Dedifferentiated amniotic fluid mesenchymal stem cell (primary cell): Measurements from ENCODE around the gene GEMIN4.
"Not testable (repeated sequence)": the region's sequence is repeated elsewhere in the genome, so short reads cannot be mapped to it uniquely, and the experiment has no call there.

Experiments
- DNase-seq: peaks from one replicate; pipeline ENCODE4 v3.0.0-alpha.2; 2016; ENCODE audit errors: extremely low spot score

The GEMIN4 gene

DNA sequence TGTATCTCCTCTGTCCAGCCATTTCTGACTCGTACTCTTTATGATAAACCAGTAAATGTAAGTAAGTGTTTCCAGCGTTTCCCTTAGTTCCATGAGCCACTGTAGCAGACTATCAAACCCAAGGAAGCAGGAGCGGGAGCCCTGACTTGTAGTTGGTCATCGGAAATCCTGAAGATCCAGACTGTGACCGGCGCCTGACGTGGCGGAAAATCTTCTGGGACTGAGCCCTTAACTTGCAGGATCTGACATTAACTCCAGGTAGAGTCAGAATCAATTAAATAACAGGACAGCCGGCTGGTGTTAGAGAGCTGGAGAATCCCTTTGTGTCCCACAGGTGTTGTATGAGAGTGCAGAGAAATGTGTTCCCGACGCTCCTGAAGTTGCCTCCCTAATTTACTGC, 26.0 kb upstream of the GEMIN4 start:
- DNase-seq = no peak

DNA sequence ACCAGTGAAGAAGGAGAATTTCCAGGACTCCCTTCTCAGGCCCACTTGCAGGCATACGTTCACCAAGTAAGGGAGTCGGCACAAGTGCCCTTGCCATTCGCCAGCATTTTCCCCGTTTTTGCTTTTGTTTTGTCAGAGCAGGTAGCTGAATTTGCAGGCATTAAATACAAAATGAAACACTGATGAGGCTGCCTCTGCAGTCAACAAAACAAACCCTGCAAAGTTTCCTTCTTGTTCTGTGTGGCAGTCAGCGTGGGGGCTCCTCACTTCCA, 22.2 kb upstream of the GEMIN4 start:
- no peak for DNase-seq

- DNase-seq = no peak
These were observed 21.6 kb upstream of the GEMIN4 start for GRCh38 chr17:773467-774312.

DNA sequence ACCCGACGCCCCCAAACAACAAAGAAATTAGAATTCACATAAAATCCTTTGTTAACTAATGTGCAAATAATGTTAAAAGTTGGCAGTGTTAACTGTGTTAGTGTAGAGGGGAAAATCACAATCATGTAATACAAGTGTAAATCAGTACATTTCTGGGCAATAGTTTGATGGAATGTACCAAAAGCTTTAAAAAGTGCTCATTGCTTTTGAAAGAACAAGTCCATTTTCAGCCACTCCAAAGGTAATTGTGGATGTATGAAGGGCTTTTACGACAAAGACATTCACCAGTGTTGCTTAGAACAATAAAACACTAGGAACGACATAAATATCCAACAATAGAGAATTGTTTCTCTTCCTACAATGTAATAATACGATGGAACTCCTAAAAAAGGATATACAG, 21.0 kb upstream of the GEMIN4 start:
- no peak for DNase-seq

DNA sequence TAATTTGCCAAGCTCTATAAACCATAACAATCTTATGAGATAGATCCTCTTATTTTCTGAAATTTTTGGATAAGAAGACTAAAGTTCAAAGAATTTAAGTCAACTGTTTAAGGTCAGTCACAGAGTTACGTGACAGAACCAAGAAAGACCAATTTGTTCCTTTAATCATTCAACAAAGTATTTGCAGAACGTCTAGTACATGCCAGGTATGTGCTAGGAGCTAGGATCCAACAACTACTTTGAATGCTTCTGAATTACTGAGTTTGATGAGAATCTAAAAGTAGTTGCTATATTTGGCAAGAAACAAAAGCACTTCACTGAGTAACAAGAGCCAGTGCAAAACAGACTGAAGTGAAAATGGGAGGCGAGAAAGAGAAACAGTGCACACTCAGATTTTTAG, 15.0 kb upstream of the GEMIN4 start:
- no peak for DNase-seq

DNA sequence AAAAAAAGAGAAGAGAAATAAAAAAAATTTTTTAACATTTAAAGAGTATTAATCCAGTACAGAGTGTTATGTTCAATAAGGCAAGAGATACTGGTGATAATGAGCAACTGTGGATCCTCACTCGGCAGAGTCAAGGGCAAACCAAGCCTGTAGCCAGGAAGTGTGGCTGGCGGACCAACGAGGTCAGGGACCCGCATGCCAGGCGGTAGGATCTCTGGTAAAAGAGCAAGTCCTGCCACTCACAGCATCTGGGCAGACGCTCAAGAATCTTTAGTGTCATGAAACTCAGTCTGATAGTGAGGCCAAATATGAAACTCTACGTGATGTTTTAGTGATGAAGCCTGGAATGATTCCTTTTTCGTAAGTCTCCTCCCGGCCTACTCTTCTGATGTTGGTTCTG, 8.3 kb upstream of the GEMIN4 start:
- no peak for DNase-seq

DNA sequence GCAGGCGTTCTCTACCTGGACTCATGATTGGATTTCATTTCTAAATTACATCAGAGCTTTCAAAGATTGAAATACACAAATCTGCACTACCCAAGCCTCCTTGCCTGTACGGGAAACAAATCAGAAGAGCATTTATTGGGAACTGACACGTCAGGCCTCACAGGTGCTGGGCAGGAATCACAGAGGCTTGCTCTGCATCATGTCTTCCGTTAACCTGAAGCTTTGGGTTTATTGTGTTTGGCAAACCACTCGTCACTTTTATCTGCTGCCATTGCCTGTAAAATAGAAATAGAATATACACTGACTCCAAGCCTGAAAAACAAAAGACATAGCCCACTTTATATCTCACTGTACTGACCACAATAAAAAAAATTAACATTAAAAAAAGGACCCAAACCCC, 7.9 kb upstream of the GEMIN4 start:
- no peak for DNase-seq

- DNase-seq = not testable (repeated sequence)
These were observed 4.0 kb upstream of the GEMIN4 start for GRCh38 chr17:756010-756567.

DNA sequence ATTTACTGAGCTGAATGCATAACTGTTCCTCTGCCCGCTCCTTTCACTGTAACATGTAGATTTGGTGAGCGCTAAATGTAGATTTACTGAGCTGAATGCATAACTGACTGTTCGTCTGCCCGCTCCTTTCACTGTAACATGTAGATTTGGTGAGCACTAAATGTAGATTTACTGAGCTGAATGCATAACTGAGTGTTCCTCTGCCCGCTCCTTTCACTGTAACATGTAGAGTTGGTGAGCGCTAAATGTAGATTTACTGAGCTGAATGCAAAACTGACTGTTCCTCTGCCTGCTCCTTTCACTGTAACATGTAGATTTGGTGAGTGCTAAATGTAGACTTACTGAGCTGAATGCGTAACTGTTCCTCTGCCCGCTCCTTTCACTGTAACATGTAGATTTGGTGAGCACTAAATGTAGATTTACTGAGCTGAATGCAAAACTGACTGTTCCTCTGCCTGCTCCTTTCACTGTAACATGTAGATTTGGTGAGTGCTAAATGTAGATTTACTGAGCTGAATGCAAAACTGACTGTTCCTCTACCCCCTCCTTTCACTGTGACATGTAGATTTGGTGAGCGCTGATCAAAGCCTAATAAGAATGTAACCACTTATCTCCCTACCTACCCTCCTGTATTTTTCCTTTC, 3.4 kb upstream of the GEMIN4 start:
- not testable (repeated sequence) for DNase-seq

GRCh38 chr17:753418-753817, 1.4 kb upstream of the GEMIN4 start:
- DNase-seq = no peak

- DNase-seq = no peak
These were observed 656 bp upstream of the GEMIN4 start for GRCh38 chr17:752620-753219.

DNA sequence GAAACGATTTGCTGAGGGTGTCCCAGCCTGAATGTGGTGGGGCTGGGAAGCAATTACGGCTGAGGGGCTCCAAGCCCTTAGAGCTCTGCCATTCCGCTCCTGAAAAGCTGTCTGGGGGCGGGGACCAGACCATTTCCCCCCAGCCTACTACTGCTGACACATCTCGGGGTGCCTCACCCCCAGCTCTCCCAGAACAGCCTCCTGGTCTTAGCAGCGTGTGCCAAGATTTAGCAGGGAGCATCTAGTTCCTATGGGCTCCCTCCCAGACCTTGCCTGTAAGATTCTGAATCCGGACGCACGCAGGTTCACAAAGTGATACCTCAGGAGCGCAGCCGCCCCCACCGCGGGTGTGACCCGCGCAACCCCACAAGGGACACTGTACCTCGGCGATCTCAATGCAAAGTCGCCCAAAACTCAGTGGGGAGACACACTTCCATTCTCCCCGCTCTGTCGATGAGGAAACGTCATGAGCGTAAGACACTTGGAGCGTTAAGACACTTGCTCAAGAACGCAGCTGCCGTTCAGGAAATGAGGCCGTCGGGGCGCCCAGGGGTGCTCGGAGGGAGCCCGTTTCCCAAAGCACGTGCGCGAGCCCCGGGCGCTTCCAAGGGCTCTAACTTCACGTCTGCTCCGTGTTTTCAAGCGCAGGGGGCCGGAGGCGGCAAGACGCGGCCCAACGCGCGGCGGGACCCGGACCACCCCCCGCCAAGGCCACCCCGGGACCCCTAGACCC, 629 bp downstream of the GEMIN4 start:
- peak; percentile 24 for DNase-seq

- DNase-seq = no peak
These were observed 1.5 kb downstream of the GEMIN4 start for GRCh38 chr17:750431-751037.

GRCh38 chr17:749359-749758, 2.7 kb downstream of the GEMIN4 start:
- not testable (repeated sequence) for DNase-seq

DNA sequence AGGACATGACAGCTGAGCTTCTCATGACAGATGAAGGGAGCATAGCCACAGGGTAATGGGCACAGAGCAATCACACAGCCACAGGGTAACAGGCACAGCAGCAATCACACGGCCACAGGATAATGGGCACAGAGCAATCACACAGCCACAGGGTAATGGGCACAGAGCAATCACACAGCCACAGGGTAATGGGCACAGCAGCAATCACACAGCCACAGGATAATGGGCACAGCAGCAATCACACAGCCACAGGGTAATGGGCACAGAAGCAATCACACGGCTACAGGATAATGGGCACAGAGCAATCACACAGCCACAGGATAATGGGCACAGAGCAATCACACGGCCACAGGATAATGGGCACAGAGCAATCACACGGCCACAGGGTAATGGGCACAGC, 3.5 kb downstream of the GEMIN4 start:
- DNase-seq = not testable (repeated sequence)

GRCh38 chr17:746783-747629, 5.1 kb downstream of the GEMIN4 start:
- DNase-seq = no peak

DNA sequence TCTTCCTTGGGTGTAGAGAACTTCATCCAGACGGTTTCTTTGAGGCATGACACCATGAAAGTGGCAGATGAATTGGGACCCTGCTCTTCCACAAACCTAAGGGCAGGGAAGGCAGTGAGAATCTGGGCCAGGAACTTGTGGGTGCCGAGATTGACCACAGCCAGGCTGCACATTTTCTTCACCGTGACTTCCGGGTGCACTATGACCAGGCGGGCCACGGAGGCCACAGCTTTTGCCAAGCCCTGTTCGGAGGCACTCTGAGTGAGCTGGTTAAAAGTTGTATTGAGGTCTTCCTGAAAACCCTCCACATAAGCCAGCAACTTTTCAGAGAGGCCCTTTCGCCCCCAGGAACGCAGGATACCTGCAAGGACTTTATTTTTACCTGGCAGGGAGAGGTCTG, 5.9 kb downstream of the GEMIN4 start:
- no peak for DNase-seq

DNA sequence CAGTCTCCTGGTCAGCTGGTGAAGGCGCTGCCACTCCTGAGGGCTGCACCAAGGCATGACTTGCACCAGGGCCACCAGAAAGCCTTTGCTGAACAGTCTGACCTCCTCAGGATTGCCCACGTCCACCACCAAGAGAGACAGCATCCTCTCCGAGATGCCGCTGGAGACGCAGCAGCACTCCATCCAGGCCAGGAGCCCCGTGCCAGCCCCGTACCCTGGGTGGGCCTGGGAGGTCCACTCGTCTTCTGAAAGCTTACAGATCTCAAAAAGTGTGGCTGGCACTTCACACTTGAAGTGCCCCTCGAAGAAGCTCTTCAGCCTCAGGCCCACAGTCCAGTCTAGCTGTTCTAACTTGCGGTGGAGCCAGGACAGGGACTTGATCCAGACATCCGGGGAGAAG, 6.7 kb downstream of the GEMIN4 start:
- DNase-seq = no peak

GRCh38 chr17:744937-745336, 7.1 kb downstream of the GEMIN4 start:
- no peak for DNase-seq

- DNase-seq = no peak
These were observed 8.9 kb downstream of the GEMIN4 start for GRCh38 chr17:743139-743538.
